ENCODE data around the gene MT1G. TPM values are rescaled to one million over a fixed set of nuclear protein-coding genes. Genes with fewer than 3 reads are reported as not detected.

MT1G gene
- total RNA-seq, 1 donor from 2014 or later = 0.75 TPM

- Histone ChIP-seq H3K27me3 (ENCODE audit: control insufficient read depth, insufficient read depth, low read length) (peaks cover 25% of the 10 kb centered on the region), H3K36me3 (ENCODE audit: control insufficient read depth, insufficient read depth, low read length) (no peaks in the 10 kb centered on the region), H3K4me3 (ENCODE audit: low read depth, low read length) (no peak overlapping the region)
- DNase-seq (ENCODE audit: low read depth) = no peak
- TF ChIP-seq, protein P1, sequence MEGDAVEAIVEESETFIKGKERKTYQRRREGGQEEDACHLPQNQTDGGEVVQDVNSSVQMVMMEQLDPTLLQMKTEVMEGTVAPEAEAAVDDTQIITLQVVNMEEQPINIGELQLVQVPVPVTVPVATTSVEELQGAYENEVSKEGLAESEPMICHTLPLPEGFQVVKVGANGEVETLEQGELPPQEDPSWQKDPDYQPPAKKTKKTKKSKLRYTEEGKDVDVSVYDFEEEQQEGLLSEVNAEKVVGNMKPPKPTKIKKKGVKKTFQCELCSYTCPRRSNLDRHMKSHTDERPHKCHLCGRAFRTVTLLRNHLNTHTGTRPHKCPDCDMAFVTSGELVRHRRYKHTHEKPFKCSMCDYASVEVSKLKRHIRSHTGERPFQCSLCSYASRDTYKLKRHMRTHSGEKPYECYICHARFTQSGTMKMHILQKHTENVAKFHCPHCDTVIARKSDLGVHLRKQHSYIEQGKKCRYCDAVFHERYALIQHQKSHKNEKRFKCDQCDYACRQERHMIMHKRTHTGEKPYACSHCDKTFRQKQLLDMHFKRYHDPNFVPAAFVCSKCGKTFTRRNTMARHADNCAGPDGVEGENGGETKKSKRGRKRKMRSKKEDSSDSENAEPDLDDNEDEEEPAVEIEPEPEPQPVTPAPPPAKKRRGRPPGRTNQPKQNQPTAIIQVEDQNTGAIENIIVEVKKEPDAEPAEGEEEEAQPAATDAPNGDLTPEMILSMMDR (IDR thresholded peaks at IDR 0.05; ENCODE audit: insufficient read depth, low read length, poor library complexity, severe bottlenecking) = no peak
These were observed 24.0 kb downstream of the MT1G start for GRCh38 chr16:56643833-56644232.

DNA sequence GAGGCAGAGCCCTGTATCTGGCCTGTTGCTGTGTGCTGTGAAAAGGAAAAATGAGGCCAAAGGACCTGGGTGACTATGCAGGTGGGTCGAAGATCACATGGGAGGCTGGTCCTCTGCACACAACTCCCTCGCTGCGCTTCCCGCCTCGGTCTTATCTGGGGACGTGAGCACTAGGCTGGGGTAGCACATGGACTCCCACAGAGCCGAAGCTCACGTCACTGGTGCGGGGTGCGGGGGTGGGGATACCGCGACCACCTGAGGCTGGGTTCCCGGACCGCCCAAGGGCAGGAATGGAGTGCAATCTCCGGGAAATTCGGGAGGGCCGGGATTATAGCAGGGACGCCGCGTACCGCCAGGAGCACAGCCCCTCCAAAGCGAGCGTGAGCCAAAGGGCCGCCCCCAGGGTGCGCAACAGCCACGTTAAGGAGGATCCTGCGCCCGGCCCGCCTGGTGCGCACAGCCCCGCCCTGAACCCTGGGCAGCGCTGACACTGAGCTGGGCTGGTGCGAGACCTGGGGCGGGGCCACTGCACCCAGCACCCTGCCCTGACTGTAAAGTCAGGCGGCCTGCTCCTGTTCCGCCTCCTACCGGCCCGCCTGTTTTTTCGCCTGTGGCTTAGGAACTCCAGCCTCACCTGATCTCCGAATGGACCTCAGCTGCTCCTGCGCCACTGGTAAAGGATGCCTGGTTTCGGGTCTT is 24.6 kb downstream of the MT1G start:
- peaks cover 23% of the 10 kb centered on the region for H3K27me3 ChIP-seq (ENCODE audit: control insufficient read depth, insufficient read depth, low read length)
- peak overlapping the region; percentile 27 for H3K4me3 ChIP-seq (ENCODE audit: low read depth, low read length)
- no peak for DNase-seq (ENCODE audit: low read depth)
- TF ChIP-seq, protein P1 (IDR thresholded peaks at IDR 0.05; ENCODE audit: insufficient read depth, low read length, poor library complexity, severe bottlenecking) = peak; percentile 66
- H3K36me3 ChIP-seq (ENCODE audit: control insufficient read depth, insufficient read depth, low read length) = no peaks in the 10 kb centered on the region

DNA sequence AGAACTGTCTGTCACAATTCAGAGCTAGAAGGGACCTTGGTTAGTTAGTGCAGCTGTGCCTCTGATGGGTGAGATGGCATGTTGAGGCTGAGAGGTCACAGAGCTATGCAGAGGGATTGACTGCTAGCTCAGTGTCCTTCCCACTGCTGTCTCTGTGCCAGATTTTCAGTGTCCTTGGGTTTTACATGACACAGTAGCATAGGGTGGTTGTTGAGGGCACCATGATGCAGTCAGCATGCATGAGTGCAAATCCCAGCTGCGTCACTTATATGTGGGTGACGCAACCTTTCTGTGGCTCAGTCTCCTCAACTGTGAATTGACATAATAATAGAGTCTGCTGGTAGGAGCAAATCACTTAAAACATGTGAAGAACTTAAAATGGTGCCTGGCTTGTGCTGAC is 26.7 kb downstream of the MT1G start:
- no peak for DNase-seq (ENCODE audit: low read depth)
- Histone ChIP-seq H3K4me3 (ENCODE audit: low read depth, low read length) (no peak overlapping the region), H3K27me3 (ENCODE audit: control insufficient read depth, insufficient read depth, low read length) (peaks cover 22% of the 10 kb centered on the region), H3K36me3 (ENCODE audit: control insufficient read depth, insufficient read depth, low read length) (no peaks in the 10 kb centered on the region)
- TF ChIP-seq, protein P1 (IDR thresholded peaks at IDR 0.05; ENCODE audit: insufficient read depth, low read length, poor library complexity, severe bottlenecking) = no peak

DNA sequence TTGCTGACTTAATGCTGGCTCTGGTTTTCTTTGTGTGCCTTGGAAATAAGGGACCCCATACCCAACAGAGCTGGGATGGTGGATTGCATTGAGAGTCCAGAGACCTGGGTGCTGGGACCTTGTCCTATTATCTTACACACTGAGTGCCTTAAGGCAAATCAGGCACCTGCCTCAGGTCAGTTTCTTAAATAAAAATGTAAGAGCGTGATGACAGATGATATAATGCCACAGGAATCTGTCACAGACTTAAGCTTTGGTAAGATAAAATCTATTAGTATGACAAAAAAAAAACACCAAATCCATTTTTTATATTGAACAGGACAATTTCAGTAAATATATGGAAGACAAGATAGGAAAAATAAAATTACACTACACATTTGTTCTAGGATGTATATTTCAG is 27.8 kb downstream of the MT1G start:
- peaks cover 30% of the 10 kb centered on the region for H3K27me3 ChIP-seq (ENCODE audit: control insufficient read depth, insufficient read depth, low read length)
- no peak for DNase-seq (ENCODE audit: low read depth)
- no peak overlapping the region for H3K4me3 ChIP-seq (ENCODE audit: low read depth, low read length)

DNA sequence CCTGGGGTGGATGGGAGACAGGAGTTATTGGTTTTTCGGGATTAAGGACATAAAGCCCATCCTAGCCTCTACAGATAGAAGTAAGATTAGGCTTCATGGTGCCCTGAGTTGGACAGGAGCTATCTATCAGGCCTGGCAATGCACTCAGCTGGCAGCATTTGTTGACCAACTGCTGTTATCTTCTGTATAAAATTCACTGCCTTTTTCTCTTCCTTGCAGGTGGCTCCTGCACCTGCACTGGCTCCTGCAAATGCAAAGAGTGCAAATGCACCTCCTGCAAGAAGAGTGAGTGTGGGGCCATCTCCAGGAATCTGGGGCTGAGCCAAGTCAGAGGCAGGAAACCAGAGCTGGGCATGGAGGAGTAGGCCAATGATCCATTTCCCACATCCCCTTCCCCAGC is 28.8 kb downstream of the MT1G start:
- peaks cover 36% of the 10 kb centered on the region for H3K27me3 ChIP-seq (ENCODE audit: control insufficient read depth, insufficient read depth, low read length)
- no peak overlapping the region for H3K4me3 ChIP-seq (ENCODE audit: low read depth, low read length)
- H3K36me3 ChIP-seq (ENCODE audit: control insufficient read depth, insufficient read depth, low read length) = no peaks in the 10 kb centered on the region
- TF ChIP-seq, protein P1 (IDR thresholded peaks at IDR 0.05; ENCODE audit: insufficient read depth, low read length, poor library complexity, severe bottlenecking) = no peak
- no peak for DNase-seq (ENCODE audit: low read depth)

More for the DNA sequence above, 27.8 kb downstream of the MT1G start:
- H3K36me3 ChIP-seq (ENCODE audit: control insufficient read depth, insufficient read depth, low read length) = no peaks in the 10 kb centered on the region
- TF ChIP-seq, protein P1 (IDR thresholded peaks at IDR 0.05; ENCODE audit: insufficient read depth, low read length, poor library complexity, severe bottlenecking) = no peak

Data from kidney epithelial cell (primary cell).